NCI-H2107 treated with DMSO at 0.1 percent for 48 hours (cell line): ENCODE data around the gene SHISAL2A.

Experiments used
- DNase-seq: peaks from one replicate; lab custom pipeline; 2025; ENCODE audit not compliant: unreplicated experiment; lab: John Stamatoyannopoulos, UW

Gene SHISAL2A

DNA sequence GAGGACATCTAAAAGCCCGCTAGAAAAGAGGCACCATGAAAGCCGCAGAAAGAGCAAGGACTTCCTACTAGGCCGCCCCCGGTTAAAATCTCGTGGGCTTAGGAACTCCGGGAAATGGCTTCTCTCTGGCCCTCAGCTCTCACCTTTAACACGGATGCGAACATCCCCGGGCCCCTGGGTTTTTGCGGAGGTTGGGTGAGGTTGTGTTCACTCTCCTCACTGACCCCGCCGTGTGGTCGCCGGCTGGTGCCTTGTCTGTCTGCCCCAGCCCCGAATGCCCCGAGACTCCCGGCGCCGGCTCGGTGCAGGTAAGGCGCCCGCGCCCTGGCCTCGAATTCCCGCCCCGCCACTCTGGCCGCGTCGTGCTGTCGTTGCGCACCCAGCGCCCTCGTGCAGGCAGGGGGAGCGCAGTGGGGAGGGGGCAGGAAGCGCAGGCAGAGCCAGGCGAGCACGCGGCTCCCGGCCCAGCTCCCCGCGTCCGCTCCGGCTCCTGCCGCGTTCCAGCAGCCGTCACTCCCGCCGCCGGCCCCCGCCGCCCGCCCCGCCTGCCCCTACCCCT is at the start of gene SHISAL2A:
TSS of gene SHISAL2A (plus strand) at position 437 of the 559 bp plus-strand sequence. CDS start 326 bp downstream, outside the sequence.
- no peak for DNase-seq

DNA sequence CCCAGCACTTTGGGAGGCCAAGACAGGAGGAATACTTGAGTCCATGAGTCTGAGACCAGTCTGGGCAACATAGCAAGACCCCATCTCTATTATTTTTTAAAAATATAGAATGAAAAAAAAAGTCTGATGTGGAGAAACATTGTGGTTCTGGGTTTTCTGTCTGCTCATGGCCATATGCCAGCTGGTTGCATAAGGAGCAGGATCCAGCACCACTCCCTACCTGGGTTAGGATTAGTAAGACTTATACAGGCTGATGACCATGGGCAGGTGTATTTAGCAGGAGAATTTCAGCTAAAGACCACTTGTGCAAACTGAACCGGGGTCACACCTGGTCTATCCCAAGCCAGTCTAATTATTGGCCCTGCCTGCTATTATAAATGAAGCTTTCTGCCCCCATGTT is 47.5 kb upstream of the SHISAL2A start:
- DNase-seq, result no peak

GRCh38 chr1:52588027-52588426 is 44.9 kb upstream of the SHISAL2A start:
- DNase-seq, result no peak

- DNase-seq, result no peak
Observed at GRCh38 chr1:52588535-52588934, 44.4 kb upstream of the SHISAL2A start.

DNA sequence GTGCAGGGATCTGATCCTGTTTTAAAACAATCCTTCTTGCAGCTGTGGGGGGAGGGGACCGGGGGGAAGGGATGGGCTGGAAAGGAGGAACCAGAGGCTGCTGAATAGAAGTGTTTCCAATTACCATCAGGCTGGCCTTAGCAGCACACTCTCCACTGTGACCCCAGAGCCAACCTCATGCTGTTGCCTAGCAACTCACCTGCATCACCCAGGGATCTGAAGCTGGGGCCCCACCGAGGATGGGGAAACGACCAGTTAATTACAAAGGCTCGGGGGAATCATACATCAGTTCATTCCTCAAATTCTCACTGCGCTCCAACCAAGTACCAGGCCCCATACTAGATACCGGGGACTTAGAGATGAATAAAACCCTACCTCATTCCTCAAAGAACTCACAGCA is 42.7 kb upstream of the SHISAL2A start:
- DNase-seq, result no peak

- DNase-seq, result no peak
Observed at GRCh38 chr1:52592637-52593323, 40.2 kb upstream of the SHISAL2A start.

DNA sequence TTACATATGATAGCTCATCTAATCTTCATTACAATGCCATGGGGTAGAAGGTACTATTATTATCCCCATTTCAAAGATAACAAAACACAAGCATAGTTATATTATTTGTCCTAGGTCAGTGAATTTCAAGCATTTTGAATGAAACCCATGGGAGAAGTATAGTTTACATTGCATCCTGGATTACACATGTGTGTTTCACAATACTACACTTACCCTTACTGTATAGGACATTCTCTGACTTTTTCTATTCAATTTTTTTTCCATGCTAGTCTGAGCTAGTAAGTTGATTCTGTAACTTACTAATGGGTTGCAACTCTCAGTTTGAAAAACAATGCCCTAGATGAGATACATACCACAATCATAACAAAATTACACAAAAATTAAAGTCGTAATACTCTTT is 39.5 kb upstream of the SHISAL2A start:
- no peak for DNase-seq

DNA sequence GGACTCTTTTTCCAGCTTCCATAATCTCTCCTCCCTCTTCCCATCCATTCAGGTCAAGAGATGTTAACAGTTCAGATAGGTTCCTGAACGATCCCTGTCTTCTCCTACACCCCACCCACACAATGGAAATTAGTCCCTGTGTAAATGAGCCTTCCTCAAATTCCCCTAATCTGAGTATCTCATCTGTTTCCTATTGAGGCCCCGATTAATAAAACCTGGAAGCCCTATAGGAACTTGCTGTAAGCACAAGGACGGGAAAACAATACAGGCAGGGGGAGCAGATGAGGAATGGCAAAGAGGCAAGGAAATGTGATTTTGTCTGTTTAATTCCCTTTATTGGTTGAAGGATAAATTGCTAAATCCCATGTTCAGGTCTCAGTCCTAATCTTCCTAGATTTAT is 37.9 kb upstream of the SHISAL2A start:
- DNase-seq, result no peak

GRCh38 chr1:52597912-52598311 is 35.1 kb upstream of the SHISAL2A start:
- no peak for DNase-seq

GRCh38 chr1:52598729-52599128 is 34.2 kb upstream of the SHISAL2A start:
- DNase-seq, result no peak

DNA sequence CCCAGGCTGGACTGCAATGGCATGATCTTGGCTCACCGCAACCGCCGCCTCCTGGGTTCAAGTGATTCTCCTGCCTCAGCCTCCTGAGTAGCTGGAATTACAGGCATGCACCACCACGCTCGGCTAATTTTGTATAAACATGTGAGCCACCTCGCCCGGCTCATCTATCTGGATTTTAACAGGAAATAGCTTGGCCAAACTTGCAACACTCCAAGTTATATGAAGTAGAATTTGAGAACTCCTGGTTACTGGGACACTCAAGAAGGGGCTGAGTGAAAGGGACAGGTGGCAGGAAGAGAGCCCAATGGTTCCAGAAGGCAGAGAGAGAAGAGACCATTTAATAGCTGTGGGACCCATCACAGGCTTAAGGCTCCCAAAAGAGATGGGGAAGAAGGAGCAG is 33.7 kb upstream of the SHISAL2A start:
- DNase-seq, result no peak

DNA sequence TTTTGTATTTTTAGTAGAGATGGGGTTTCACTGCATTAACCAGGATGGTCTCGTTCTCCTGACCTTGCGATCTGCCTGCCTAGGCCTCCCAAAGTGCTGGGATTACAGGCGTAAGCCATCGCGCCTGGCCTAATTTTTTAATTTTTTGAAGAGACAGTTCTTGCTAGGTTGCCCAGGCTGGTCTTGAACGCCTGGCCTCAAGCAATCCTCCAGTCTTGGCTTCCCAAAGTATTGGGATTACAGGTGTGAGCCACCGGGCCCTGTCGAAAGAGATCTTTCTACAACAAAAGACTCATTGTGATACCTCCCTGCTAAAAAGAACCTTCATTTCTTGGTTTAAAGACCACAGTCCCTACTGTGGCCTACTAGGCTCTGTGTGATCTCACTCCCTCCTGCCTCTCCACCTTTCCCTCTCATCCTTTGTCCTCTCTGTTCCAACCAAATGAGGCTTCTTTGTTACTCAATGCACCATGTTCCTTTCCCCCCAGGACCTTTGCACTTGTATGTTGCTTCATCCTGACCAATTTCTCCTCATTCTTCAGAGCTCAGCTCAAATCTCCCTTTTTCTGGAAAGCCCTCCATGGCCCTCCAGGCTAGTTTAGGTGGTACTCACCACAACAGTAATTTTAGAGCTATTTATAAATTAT is 32.3 kb upstream of the SHISAL2A start:
- no peak for DNase-seq

- no peak for DNase-seq
Observed at GRCh38 chr1:52601519-52601918, 31.4 kb upstream of the SHISAL2A start.

DNA sequence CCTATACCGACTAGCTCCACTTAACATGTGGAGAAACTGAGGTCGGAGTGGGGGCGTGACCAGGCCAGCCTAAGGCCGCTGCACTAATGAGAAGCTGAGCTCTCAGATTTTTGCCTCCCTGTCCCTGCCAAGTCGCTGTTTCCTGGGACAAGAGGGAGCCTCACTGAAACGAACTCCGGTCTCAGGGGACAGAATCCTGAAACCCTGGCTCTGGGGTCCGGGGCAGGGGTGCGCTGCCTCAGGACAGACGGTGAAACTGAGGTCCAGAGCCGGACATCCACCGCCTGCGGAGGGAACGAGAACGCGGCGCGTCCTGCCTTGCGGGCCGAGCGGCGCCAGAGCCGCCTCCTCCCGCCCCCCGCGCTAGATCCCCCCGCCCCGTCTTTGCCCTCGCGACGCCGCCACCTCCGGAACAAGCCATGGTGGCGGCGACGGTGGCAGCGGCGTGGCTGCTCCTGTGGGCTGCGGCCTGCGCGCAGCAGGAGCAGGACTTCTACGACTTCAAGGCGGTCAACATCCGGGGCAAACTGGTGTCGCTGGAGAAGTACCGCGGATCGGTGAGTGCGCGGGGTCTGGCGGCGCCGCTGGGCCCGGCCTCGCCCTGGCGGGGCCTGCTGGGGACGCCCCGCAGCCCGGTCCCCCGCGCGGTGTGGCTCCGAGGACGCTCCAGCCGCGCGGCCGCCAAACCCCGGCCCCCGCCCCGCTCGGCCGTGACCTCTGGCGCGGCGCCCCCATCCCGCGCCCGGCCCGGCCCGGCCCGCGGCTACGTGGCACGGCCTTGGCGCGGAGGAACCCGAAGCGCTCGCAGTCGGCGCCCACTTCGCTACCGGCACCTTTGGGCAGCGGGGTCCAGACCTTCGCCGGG is 30.7 kb upstream of the SHISAL2A start, which contains the start of gene GPX7:
TSS of gene GPX7 (plus strand) at position 381 of the 865 bp plus-strand sequence. CDS start at position 420, 39 bp downstream.
- no peak for DNase-seq

GRCh38 chr1:52602856-52603600 is 29.9 kb upstream of the SHISAL2A start:
- DNase-seq, result no peak

- no peak for DNase-seq
Observed at GRCh38 chr1:52603630-52604029, 29.3 kb upstream of the SHISAL2A start.

- no peak for DNase-seq
Observed at GRCh38 chr1:52604063-52604770, 28.8 kb upstream of the SHISAL2A start.

DNA sequence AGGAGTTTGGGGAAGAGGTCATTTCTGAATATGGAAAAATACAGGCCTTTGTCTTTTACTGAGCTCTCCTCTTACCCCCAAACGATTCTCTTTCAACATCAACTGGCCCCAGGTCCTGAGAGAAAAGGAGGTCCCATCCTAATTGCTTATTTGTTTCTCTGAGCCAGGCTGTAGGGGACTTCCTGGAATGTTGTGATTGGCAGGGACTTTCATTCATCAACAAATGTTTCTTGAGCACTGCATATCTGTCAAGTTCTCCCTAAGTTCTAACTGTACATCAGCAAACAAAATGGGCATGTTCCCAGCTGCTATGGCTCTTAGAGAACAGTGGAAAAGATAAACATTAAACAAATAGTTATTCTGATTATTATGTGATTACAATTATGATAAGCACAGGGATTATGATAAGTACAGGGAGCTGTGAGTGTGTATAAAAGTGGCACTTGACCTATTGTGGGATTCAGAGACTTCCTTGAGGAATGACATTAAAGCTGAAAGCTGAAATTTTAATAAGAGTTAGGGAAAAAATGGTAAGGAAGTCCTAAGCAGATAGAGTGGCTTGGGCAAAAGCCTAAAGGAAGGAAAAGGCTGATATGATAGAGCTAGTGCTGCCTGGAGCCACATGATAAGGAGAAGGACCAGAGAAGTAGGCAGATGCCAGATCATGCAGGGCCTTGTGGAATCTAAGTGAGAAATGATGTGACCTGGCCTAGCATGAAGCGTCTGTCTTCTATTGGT is 19.2 kb upstream of the SHISAL2A start:
- DNase-seq, result no peak

DNA sequence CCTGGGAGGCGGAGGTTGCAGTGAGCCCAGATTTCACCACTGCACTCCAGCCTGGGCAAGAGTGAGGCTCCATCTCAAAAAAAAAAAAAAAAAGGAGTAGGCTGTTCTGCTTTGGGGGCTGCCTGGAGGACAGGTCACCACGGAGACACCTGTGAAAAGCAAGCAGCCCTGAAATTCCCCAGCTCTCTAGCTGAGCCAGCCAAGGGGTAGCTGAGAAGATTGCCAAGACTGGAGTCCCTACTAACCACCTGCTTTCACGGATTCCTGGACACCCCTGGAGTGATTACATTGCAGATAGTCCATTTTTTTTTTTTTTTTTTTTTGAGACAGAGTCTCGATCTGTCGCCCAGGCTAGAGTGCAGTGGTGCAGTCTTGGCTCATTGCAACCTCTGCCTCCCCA is 18.3 kb upstream of the SHISAL2A start:
- DNase-seq, result no peak
